AG09309 (cell line): ENCODE results near the gene MAP4K5.

ENCODE experiments used
- DNase-seq: peaks from one replicate; pipeline ENCODE4 v3.0.0-alpha.2; 2010; ENCODE audit warnings: low read depth
- H3K4me3 ChIP-seq: 2 replicates; pipeline ENCODE4 v1.5.1; 2011; ENCODE audit warnings: mild to moderate bottlenecking, low read depth, low read length, moderate library complexity; ENCODE audit not compliant: control insufficient read depth
- CTCF ChIP-seq: IDR thresholded peaks from 2 replicates; pipeline ENCODE4 v1.5.1; 2011; ENCODE audit warnings: mild to moderate bottlenecking, low read depth, low read length, inconsistent platforms; ENCODE audit not compliant: insufficient read depth, control insufficient read depth; ENCODE audit errors: missing control alignments

Gene MAP4K5

GRCh38 chr14:50434528-50434927 is 97.8 kb downstream of the MAP4K5 start:
- no peak overlapping the region for H3K4me3 ChIP-seq
- no peak for DNase-seq
- TF ChIP-seq CTCF, result no peak

- no peak for DNase-seq
- H3K4me3 ChIP-seq, result no peak overlapping the region
- TF ChIP-seq CTCF, result no peak
Measured at GRCh38 chr14:50432131-50432530, 100.2 kb downstream of the MAP4K5 start.

- no peak for TF ChIP-seq CTCF
Measured at GRCh38 chr14:50425816-50426215, 106.6 kb downstream of the MAP4K5 start.

GRCh38 chr14:50425105-50425504 is 107.3 kb downstream of the MAP4K5 start:
- no peak for DNase-seq
- no peak overlapping the region for H3K4me3 ChIP-seq
- no peak for TF ChIP-seq CTCF

More at GRCh38 chr14:50425816-50426215, 106.6 kb downstream of the MAP4K5 start:
- DNase-seq, result peak; percentile 53
- no peak overlapping the region for H3K4me3 ChIP-seq

- no peak for TF ChIP-seq CTCF
- DNase-seq, result no peak
- no peak overlapping the region for H3K4me3 ChIP-seq
Measured at GRCh38 chr14:50423529-50423928, 108.8 kb downstream of the MAP4K5 start.

- no peak overlapping the region for H3K4me3 ChIP-seq
- TF ChIP-seq CTCF, result no peak
- DNase-seq, result no peak
Measured at GRCh38 chr14:50421499-50421898, 110.9 kb downstream of the MAP4K5 start.

GRCh38 chr14:50417853-50418252 is 114.5 kb downstream of the MAP4K5 start:
- TF ChIP-seq CTCF, result no peak
- no peak overlapping the region for H3K4me3 ChIP-seq
- DNase-seq, result no peak
